GM12878 (cell line): Measurements from ENCODE around the gene SIM1. TPM values are rescaled to one million over a fixed set of nuclear protein-coding genes. Genes with fewer than 3 reads are reported as not detected.
A peak's percentile ranks its signal among the peaks of the same experiment; 100 is the strongest.

Experiments used
- ATAC-seq: fragments of 200-7000 bp; cut with Tn5 transposase; 3 replicates; pipeline ENCODE4 v1.9.1; 2020; ENCODE audit warnings: mild to moderate bottlenecking, moderate library complexity
- BruUV-seq: library from RNA; stranded (reverse); fragments of 400-500 nt; replicated peaks from 2 replicates; lab custom pipeline; 2021; lab: Mats Ljungman, UMichigan
- CTCF ChIA-PET: fragments of 300-600 bp; sonication (Branson Sonifier 250); formaldehyde crosslinking; extraction: SDS; loops from one replicate; lab custom pipeline; 2021; ENCODE audit warnings: inconsistent platforms; lab: Yijun Ruan, JAX
- POLR2A ChIA-PET: fragments of 350-600 bp; formaldehyde crosslinking; extraction: SDS; loops from one replicate; lab custom pipeline; 2021; ENCODE audit warnings: inconsistent platforms; lab: Charles Lee
- RAD21 ChIA-PET: fragments of 300-600 bp; sonication (Branson Sonifier 250); formaldehyde crosslinking; loops from one replicate; lab custom pipeline; 2023; ENCODE audit warnings: antibody characterized with exemption; ENCODE audit not compliant: unreplicated experiment; lab: Charles Lee
- SMC1A ChIA-PET: fragments of 300-600 bp; sonication (Branson Sonifier 250); formaldehyde crosslinking; loops from one replicate; lab custom pipeline; 2023; ENCODE audit not compliant: unreplicated experiment, uncharacterized antibody; lab: Charles Lee
- DNase-seq: peaks from one replicate; pipeline ENCODE4 v3.0.0-alpha.2; 2011; ENCODE audit warnings: low read depth, low spot score
- FAIRE-seq: peaks from 3 replicates; lab custom pipeline; 2011; peaks lifted over from hg19 to GRCh38; lab: Jason Lieb, UNC
- H2AFZ ChIP-seq: 2 replicates; pipeline ENCODE4 v1.6.0; 2011; ENCODE audit warnings: low read depth, low read length, control low read depth; ENCODE audit not compliant: control insufficient read depth
- H3K27ac ChIP-seq: 2 replicates; pipeline ENCODE4 v1.5.1; 2011; ENCODE audit warnings: control low read depth; ENCODE audit not compliant: control insufficient read depth, insufficient read depth
- H3K27me3 ChIP-seq, 2 experiments: replicated peaks in 1 of 2; 2 replicates each; pipeline versions ENCODE4 v1.6.0 to v1.6.1; 2011; ENCODE audit warnings: low read length in 1 of 2; ENCODE audit not compliant: control insufficient read depth in 2 of 2, insufficient read depth in 2 of 2
- H3K36me3 ChIP-seq, 2 experiments: 2 replicates each; pipeline ENCODE4 v1.5.1; 2011; ENCODE audit warnings: low read length in 1 of 2; ENCODE audit not compliant: control insufficient read depth in 2 of 2, insufficient read depth in 2 of 2
- H3K4me1 ChIP-seq: 2 replicates; pipeline ENCODE4 v1.6.1; 2011; ENCODE audit warnings: mild to moderate bottlenecking, low read length, moderate library complexity, mixed read lengths; ENCODE audit not compliant: control insufficient read depth, insufficient read depth
- H3K4me2 ChIP-seq: 2 replicates; pipeline ENCODE4 v1.6.0; 2011; ENCODE audit warnings: control low read depth; ENCODE audit not compliant: control insufficient read depth, insufficient read depth
- H3K4me3 ChIP-seq: fragments of 200-600 bp; sonication (generic); 2 replicates; pipeline ENCODE4 v1.5.1; 2016
- H3K79me2 ChIP-seq: 2 replicates; pipeline ENCODE4 v1.6.0; 2011; ENCODE audit warnings: low read length; ENCODE audit not compliant: control insufficient read depth, insufficient read depth
- H3K9ac ChIP-seq: 2 replicates; pipeline ENCODE4 v1.8.0; 2011; ENCODE audit warnings: low read length, control low read depth, mixed read lengths; ENCODE audit not compliant: control insufficient read depth, insufficient read depth
- H3K9me3 ChIP-seq: replicated peaks from 3 replicates; pipeline ENCODE4 v1.5.1; 2011; ENCODE audit warnings: mild to moderate bottlenecking, low read length; ENCODE audit not compliant: control insufficient read depth, insufficient read depth
- H4K20me1 ChIP-seq: 2 replicates; pipeline ENCODE4 v1.6.0; 2011; ENCODE audit not compliant: control insufficient read depth, insufficient read depth
- BACH1 ChIP-seq: fragments of 450-650 bp; IDR thresholded peaks from 2 replicates; pipeline ENCODE4 v1.6.1; 2017; ENCODE audit warnings: mild to moderate bottlenecking, borderline replicate concordance
- CBFB ChIP-seq: IDR thresholded peaks from 2 replicates; pipeline ENCODE4 v1.6.1; 2016; ENCODE audit warnings: antibody characterized with exemption, low read depth
- CBX3 ChIP-seq: fragments of 200-600 bp; sonication (generic); IDR thresholded peaks from 2 replicates; pipeline ENCODE4 v1.6.1; 2016; ENCODE audit warnings: low read depth, borderline replicate concordance
- CHD2 ChIP-seq: IDR thresholded peaks from 2 replicates; pipeline ENCODE4 v1.6.1; 2011; ENCODE audit warnings: low read depth, low read length, improper control_type of control experiment, borderline replicate concordance
- EED ChIP-seq: sonication (generic); IDR thresholded peaks from 2 replicates; pipeline ENCODE4 v1.6.1; 2016; ENCODE audit warnings: antibody characterized with exemption, low read depth
- EP300 ChIP-seq, 2 experiments: fragments of 150-350 bp in 1 of 2; IDR thresholded peaks; 2 replicates each; pipeline ENCODE4 v1.6.1; 2011 to 2012; ENCODE audit warnings: low read depth in 2 of 2, low read length in 2 of 2, borderline replicate concordance in 1 of 2, improper control_type of control experiment in 1 of 2, inconsistent platforms in 1 of 2; ENCODE audit not compliant: control insufficient read depth in 1 of 2
- FOXK2 ChIP-seq: fragments of 450-650 bp; IDR thresholded peaks from 2 replicates; pipeline ENCODE4 v1.6.1; 2017; ENCODE audit warnings: mild to moderate bottlenecking, moderate library complexity
- FOXM1 ChIP-seq: IDR thresholded peaks from 2 replicates; pipeline ENCODE4 v1.6.1; 2012; ENCODE audit warnings: low read depth, mild to moderate bottlenecking, inconsistent platforms, low read length, moderate library complexity
- GABPA ChIP-seq: IDR thresholded peaks from 2 replicates; pipeline ENCODE4 v1.6.1; 2014; ENCODE audit warnings: antibody characterized with exemption, low read depth, mild to moderate bottlenecking, inconsistent platforms
- PML ChIP-seq: IDR thresholded peaks from 2 replicates; pipeline ENCODE4 v1.6.1; 2012; ENCODE audit warnings: low read length, inconsistent platforms
- RELA ChIP-seq: fragments of 450-650 bp; IDR thresholded peaks from 2 replicates; pipeline ENCODE4 v1.8.0; 2014; ENCODE audit warnings: borderline replicate concordance; ENCODE audit not compliant: partially characterized antibody
- WRNIP1 ChIP-seq: IDR thresholded peaks from 2 replicates; pipeline ENCODE4 v1.6.1; 2011; ENCODE audit warnings: low read depth, low read length, improper control_type of control experiment, borderline replicate concordance
- WGBS: methylation state at CpG from one replicate; pipeline ENCODE4 v1.1.6; 2016; ENCODE audit warnings: low lambda C conversion rate; ENCODE audit not compliant: insufficient replicate concordance, insufficient coverage; ENCODE audit errors: missing lambda C conversion rate; 5-methylcytosine and 5-hydroxymethylcytosine counted together
- in situ Hi-C: fragments of 300-500 bp; cut with MboI; formaldehyde crosslinking; loops from 9 replicates; pipeline ENCODE4 v1.14.3; 2018; ENCODE audit warnings: mixed read lengths
- intact Hi-C: fragments of 100-400 bp; cut with micrococcal nuclease; formaldehyde crosslinking; loops from one replicate; pipeline ENCODE4 v1.14.2; 2022; ENCODE audit not compliant: unreplicated experiment
- polyA plus RNA-seq, 11 experiments: library from polyadenylated mRNA; depleted of rRNA in 4 of 11; unstranded in 6 of 11; stranded (reverse) in 5 of 11; fragments of >200 nt; fragmentation: Nextera tagmentation in 4 of 11; fragmentation: Illumina TruSeq in 1 of 11; extraction: Ambion mirVana in 4 of 11; extraction: Trizol in 1 of 11; gene quantifications; 1 replicate in 1 of 11; 2 replicates in 10 of 11; pipeline versions ENCODE4 v1.2.1 to v1.2.3, GENCODE V29; 2011 to 2016; ENCODE audit warnings: inconsistent platforms in 2 of 11, missing spikeins in 2 of 11, low read depth in 1 of 11
- total RNA-seq, 4 experiments: library from RNA; depleted of rRNA in 3 of 4; stranded (reverse); fragments of >200 nt in 3 of 4; fragmentation: Illumina TruSeq in 1 of 4; extraction: Trizol in 1 of 4; gene quantifications; 2 replicates each; pipeline versions ENCODE4 v1.2.1 to v1.2.3, GENCODE V29; 2013 to 2021
- TF ChIP-seq, protein P1 (sequence below): fragments of 450-650 bp; IDR thresholded peaks from 2 replicates; pipeline ENCODE4 v1.6.1; 2017; ENCODE audit warnings: mild to moderate bottlenecking
- TF ChIP-seq, protein P2 (sequence below): fragments of 450-650 bp; IDR thresholded peaks from 2 replicates; pipeline ENCODE4 v1.6.1; 2017; ENCODE audit warnings: mild to moderate bottlenecking, low read depth, inconsistent platforms; ENCODE audit not compliant: poor library complexity, severe bottlenecking

SIM1 gene
- total and polyA plus RNA-seq, 10 of the 15 experiments (the other 5 are each of a cell fraction or from before 2014, with no cell fraction given) = not detected

DNA sequence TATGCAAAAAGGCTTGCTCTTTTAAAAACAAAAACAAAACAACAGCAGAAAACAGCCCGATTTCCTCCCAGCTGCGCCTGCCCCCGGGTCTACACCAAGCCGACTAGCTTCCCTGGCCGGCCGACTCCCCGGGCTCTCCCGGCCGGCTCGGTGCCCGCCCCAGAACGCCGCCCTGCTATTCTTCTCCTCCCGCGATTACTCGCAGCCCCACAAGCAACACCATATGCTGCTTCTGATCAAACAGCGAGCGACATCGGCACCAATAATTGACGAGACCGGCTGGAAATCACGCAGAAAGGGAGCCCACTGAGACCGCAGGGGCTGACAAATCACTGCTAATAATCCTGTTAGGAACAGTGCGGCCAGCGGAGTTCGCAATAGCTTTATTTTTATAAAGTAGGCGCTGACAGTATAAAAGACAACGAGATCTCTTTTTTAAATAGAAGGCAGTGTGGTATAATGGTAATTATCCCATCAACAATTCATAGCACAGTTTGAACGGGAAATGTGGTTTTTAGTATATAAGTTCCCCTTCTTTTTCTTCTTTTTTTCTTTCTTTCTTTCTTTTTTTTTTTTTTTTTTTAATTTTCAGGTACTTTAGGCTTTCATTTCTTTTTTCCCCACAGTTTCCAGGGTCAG lies 3.3 kb downstream of the SIM1 start:
- FAIRE-seq = no peak
- peak; percentile 52 for ATAC-seq
- Histone ChIP-seq H3K9me3 (peaks cover 2% of the 10 kb centered on the region; the same call in 1 of the 3 replicates), H3K79me2 (no peaks in the 10 kb centered on the region), H3K4me3 (no peak overlapping the region), H3K9ac (no peak overlapping the region), H3K4me2 (no peak overlapping the region; the same call in 1 of the 2 replicates), H2AFZ (no peak overlapping the region), H3K27ac (no peak overlapping the region), H3K4me1 (no peaks in the 10 kb centered on the region), H3K27me3 (peaks cover 29 to 59% of the 10 kb centered on the region in 2 experiments), H4K20me1 (no peaks in the 10 kb centered on the region), H3K36me3 (no peaks in the 10 kb centered on the region)
- ChIA-PET RAD21 (interaction anchor here (0.6 to 2.4 kb wide), 5 partner anchors 9 to 345 kb away, joined by 3 to 6 read pairs (median 3); no protein-coding TSS in a partner anchor), POLR2A (no interaction called here), CTCF (interaction anchor here (0.5 to 2.4 kb wide), 18 partner anchors 9 to 355 kb away, joined by 3 to 12 read pairs (median 4); no protein-coding TSS in a partner anchor), SMC1A (interaction anchor here (0.6 to 1.5 kb wide), 10 partner anchors 11 to 354 kb away, joined by 3 to 7 read pairs (median 4); no protein-coding TSS in a partner anchor)
- 1% methylated on average over 29 of the region's 29 CpGs for WGBS
- in situ Hi-C loops = no loop called here
- intact Hi-C loops = no loop called here
- DNase-seq = no peak
- BruUV-seq = no TSS peak
- TF ChIP-seq GABPA = no peak
- TF ChIP-seq, protein P1, sequence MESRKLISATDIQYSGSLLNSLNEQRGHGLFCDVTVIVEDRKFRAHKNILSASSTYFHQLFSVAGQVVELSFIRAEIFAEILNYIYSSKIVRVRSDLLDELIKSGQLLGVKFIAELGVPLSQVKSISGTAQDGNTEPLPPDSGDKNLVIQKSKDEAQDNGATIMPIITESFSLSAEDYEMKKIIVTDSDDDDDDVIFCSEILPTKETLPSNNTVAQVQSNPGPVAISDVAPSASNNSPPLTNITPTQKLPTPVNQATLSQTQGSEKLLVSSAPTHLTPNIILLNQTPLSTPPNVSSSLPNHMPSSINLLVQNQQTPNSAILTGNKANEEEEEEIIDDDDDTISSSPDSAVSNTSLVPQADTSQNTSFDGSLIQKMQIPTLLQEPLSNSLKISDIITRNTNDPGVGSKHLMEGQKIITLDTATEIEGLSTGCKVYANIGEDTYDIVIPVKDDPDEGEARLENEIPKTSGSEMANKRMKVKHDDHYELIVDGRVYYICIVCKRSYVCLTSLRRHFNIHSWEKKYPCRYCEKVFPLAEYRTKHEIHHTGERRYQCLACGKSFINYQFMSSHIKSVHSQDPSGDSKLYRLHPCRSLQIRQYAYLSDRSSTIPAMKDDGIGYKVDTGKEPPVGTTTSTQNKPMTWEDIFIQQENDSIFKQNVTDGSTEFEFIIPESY = no peak
- TF ChIP-seq FOXM1 = no peak
- TF ChIP-seq CBX3 = no peak
- TF ChIP-seq WRNIP1 = no peak
- no peak for TF ChIP-seq PML
- TF ChIP-seq FOXK2 = no peak
- no peak for TF ChIP-seq EP300 (IDR thresholded peaks at IDR 0.05; ENCODE audit: borderline replicate concordance in 1 of 2, control insufficient read depth in 1 of 2, low read depth in 2 of 2, low read length in 2 of 2)
- no peak for TF ChIP-seq RELA
- no peak for TF ChIP-seq EED
- TF ChIP-seq CBFB = no peak
- TF ChIP-seq, protein P2, sequence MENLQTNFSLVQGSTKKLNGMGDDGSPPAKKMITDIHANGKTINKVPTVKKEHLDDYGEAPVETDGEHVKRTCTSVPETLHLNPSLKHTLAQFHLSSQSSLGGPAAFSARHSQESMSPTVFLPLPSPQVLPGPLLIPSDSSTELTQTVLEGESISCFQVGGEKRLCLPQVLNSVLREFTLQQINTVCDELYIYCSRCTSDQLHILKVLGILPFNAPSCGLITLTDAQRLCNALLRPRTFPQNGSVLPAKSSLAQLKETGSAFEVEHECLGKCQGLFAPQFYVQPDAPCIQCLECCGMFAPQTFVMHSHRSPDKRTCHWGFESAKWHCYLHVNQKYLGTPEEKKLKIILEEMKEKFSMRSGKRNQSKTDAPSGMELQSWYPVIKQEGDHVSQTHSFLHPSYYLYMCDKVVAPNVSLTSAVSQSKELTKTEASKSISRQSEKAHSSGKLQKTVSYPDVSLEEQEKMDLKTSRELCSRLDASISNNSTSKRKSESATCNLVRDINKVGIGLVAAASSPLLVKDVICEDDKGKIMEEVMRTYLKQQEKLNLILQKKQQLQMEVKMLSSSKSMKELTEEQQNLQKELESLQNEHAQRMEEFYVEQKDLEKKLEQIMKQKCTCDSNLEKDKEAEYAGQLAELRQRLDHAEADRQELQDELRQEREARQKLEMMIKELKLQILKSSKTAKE = no peak
- no peak for TF ChIP-seq BACH1
- TF ChIP-seq CHD2 = no peak
